Measurements from ENCODE around the gene CDC42BPA. TPM values are rescaled to one million over a fixed set of nuclear protein-coding genes. Genes with fewer than 3 reads are reported as not detected.
A peak's percentile ranks its signal among the peaks of the same experiment; 100 is the strongest.

CDC42BPA gene
- total and polyA plus RNA-seq, 2 of the 8 experiments (the other 6 are each of a cell fraction or from before 2014, with no cell fraction given), result 7.1 to 28.5 TPM

- Histone ChIP-seq H3K4ac (replicated peaks; ENCODE audit: insufficient read length, low read depth, low read length) (no peak overlapping the region), H2BK12ac (ENCODE audit: low read depth, low read length) (no peak overlapping the region), H2BK15ac (ENCODE audit: low read length) (no peak overlapping the region), H3K14ac (ENCODE audit: insufficient read length) (no peak overlapping the region), H4K5ac (ENCODE audit: insufficient read length, low read depth, low read length) (no peak overlapping the region), H3K79me1 (ENCODE audit: low read depth, low read length) (no peaks in the 10 kb centered on the region), H2AK5ac (ENCODE audit: low read depth, low read length) (no peak overlapping the region), H3K36me3 (ENCODE audit: control insufficient read depth in 2 of 4, insufficient read depth in 4 of 4, low read length in 3 of 4) (peaks cover 0 to 10% (median 7%) of the 10 kb centered on the region in 4 experiments; a peak in 6 of 8 replicates), H2BK120ac (replicated peaks; ENCODE audit: low read depth, low read length) (no peak overlapping the region), H3K23ac (ENCODE audit: insufficient read length) (no peak overlapping the region), H3K56ac (replicated peaks; ENCODE audit: insufficient read length, low read depth, low read length) (no peak overlapping the region), H2BK5ac (ENCODE audit: low read depth, low read length) (no peak overlapping the region), H3K4me3 (ENCODE audit: extremely low read depth in 1 of 4, insufficient read depth in 2 of 4, low read depth in 3 of 4, low read length in 4 of 4) (no peak overlapping the region), H4K91ac (replicated peaks; ENCODE audit: insufficient read length, low read length) (no peak overlapping the region), H3K9me3 (ENCODE audit: insufficient read depth in 2 of 2, low read depth in 1 of 2, low read length in 1 of 2) (no peaks in the 10 kb centered on the region), H3K4me2 (ENCODE audit: insufficient read depth in 1 of 2, low read depth in 2 of 2, low read length in 2 of 2) (no peak overlapping the region), H3K23me2 (ENCODE audit: low read depth, low read length) (peaks cover 11% of the 10 kb centered on the region; the same call in 1 of the 2 replicates), H3K18ac (ENCODE audit: extremely low read depth, low read length) (no peak overlapping the region), H3K27ac (ENCODE audit: low read depth, low read length) (no peak overlapping the region), H3K79me2 (ENCODE audit: control insufficient read depth in 1 of 2, insufficient read depth in 2 of 2, low read length in 2 of 2) (no peaks in the 10 kb centered on the region), H4K20me1 (replicated peaks in 1 of 2; ENCODE audit: control insufficient read depth in 1 of 2, insufficient read depth in 2 of 2, low read length in 2 of 2) (peaks cover 4 to 6% of the 10 kb centered on the region in 2 experiments), H3K27me3 (replicated peaks in 1 of 4; ENCODE audit: control insufficient read depth in 3 of 4, extremely low read depth in 1 of 4, insufficient read depth in 3 of 4, low read length in 3 of 4) (no peaks in the 10 kb centered on the region), H3K9ac (replicated peaks in 1 of 4; ENCODE audit: extremely low read depth in 1 of 4, low read depth in 3 of 4, low read length in 3 of 4) (no peak overlapping the region), H2BK20ac (ENCODE audit: low read length) (no peak overlapping the region), H3K4me1 (replicated peaks in 1 of 4; ENCODE audit: control insufficient read depth in 3 of 4, insufficient read depth in 4 of 4, low read length in 3 of 4) (peaks cover 0 to 1% (median under 1%) of the 10 kb centered on the region in 4 experiments; a peak in 4 of 7 replicates), H4K8ac (ENCODE audit: extremely low read depth, insufficient read depth, low read length) (0 out of 2 replicates have a peak overlapping the region, but pooled peaks have one; percentile 25), H2AFZ (ENCODE audit: low read length) (no peak overlapping the region)
- POLR2A ChIA-PET (ENCODE audit: partially characterized antibody), result interaction anchor here (1.7 to 2.2 kb wide), 2 partner anchors 8 to 13 kb away, joined by 7 to 8 read pairs; no protein-coding TSS in a partner anchor
- 94% methylated on average over 30 of the region's 31 CpGs; no CpG with 5 or more reads in 1 of the 2 experiments for WGBS, 2 experiments (ENCODE audit: extremely low coverage in 1 of 2, insufficient coverage in 1 of 2, insufficient read length in 1 of 2, insufficient replicate concordance in 2 of 2, low coverage in 1 of 2, low lambda C conversion rate in 2 of 2, missing lambda C conversion rate in 1 of 2)
- FAIRE-seq (no peak), DNase-seq (ENCODE audit: low read depth in 1 of 2, low spot score in 2 of 2) (no peak)
- no peak for TF ChIP-seq SP1 (IDR thresholded peaks at IDR 0.05; ENCODE audit: low read depth, low read length)
- CTCF ChIA-PET (ENCODE audit: partially characterized antibody), result interaction anchor here (0.6 to 1.3 kb wide), 2 partner anchors 27 to 311 kb away, joined by 3 to 4 read pairs; no protein-coding TSS in a partner anchor
Measured at GRCh38 chr1:226982451-226983177, 335.7 kb downstream of the CDC42BPA start.

Data from H1 (cell line).